HG02798 (cell line): ENCODE data around the gene MSH5.
"Not testable (repeated sequence)": the region's sequence is repeated elsewhere in the genome, so short reads cannot be mapped to it uniquely, and the experiment has no call there.

Experiments
- ATAC-seq: cut with Tn5 transposase; IDR thresholded peaks from one replicate; pipeline ENCODE4 v1.9.1; 2021; ENCODE audit warnings: mild to moderate bottlenecking; ENCODE audit not compliant: unreplicated experiment, poor library complexity

MSH5 gene

DNA sequence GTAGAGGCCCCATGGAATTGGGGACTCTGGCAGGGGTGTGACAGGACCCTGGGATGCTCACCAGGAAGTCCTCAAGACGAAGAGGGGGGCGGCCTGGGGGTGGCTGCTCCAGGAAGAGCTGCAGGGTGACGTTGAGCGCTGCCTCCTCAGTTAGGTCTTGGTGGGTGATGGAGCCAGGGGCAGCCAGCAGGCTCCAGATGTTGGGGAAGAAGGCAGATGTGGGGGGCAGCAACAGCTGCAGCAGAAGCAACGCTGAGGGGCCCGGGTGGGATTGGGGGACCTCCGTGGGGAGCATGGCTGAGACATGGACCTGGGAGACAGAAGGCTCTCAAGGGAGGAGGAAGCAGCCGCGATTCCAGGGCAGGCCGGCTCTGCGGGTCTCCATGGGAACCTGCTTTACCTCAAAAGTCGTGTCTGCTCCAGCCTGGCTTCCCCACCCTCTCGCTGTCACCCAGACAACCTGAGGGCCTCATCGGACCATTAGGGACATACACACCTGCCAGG is 36.7 kb downstream of the MSH5 start:
- ATAC-seq, result no peak

GRCh38 chr6:31776989-31777666 is 37.3 kb downstream of the MSH5 start, which contains the start of gene VWA7:
TSS of gene VWA7 (minus strand) at chr6:31777328. CDS start at chr6:31776779, 549 bp downstream.
- peak; percentile 76 for ATAC-seq

GRCh38 chr6:31777667-31778050 is 37.9 kb downstream of the MSH5 start:
- ATAC-seq, result no peak

- no peak for ATAC-seq
These were observed 38.4 kb downstream of the MSH5 start for GRCh38 chr6:31778193-31778592.

DNA sequence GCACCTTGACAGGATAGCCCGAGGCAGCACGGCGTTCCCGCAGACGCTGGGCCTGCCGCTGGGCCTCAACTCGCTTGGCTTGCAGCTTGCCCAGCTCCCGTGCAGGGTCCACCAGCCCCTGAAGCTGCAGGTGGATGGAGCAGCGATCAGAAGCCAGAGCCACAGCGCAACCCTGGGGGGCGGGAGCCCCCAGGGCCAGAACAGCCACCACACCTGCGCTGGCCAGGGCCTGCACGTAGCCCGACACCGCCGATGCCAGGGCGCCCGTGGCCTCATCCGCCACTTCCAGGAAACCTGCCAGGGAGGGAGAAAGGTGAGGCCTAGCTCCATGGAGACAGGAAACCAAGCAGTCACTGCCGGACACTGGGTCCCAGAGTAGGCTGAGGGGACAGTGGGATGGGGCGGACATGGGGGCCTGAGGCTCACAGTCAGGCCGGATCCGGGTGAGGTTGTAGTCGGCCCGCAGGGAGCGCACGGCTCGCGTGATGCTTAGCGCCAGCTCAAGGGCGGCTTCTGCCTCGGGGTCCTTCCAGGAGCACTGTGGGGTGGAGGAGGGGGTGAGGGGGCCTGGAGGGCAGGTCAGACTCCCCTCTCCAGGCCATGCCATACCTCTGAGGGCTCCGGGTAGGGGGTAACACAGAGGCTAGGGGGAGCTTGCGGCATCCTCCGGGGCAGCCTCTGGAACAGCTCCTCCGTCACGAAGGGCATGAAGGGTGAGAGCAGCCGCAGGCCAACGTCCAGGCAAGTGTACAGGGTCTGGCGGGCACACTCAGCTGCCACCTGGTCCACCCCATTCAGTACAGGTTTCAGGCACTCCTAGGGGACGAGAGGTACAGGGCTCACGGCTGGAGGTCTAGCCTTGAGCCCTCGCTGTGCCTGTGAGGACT is 39.4 kb downstream of the MSH5 start:
- ATAC-seq, result no peak

DNA sequence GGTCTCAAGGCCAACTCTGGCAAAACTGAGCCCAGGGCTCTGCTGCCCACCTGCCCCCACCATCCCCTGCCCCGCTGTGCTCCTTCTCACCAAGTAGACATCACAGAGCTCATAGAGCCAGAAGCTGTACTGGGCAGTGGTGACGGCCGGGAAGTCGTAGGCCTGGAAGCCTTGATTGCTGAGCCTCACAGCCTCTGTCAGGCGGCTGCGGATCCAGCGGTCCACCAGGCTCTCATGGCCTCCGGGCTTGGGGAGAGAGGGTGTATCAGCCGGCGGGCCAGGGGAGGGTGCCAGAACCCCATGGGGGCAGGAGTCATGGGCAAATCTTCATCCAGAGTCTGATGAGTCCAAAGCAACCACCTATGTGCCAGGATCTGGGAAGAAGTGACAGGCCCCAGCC is 40.1 kb downstream of the MSH5 start:
- no peak for ATAC-seq

GRCh38 chr6:31780507-31781243 is 40.9 kb downstream of the MSH5 start:
- no peak for ATAC-seq

- no peak for ATAC-seq
These were observed 41.7 kb downstream of the MSH5 start for GRCh38 chr6:31781244-31782125.

GRCh38 chr6:31782126-31782855 is 42.5 kb downstream of the MSH5 start:
- ATAC-seq, result no peak

DNA sequence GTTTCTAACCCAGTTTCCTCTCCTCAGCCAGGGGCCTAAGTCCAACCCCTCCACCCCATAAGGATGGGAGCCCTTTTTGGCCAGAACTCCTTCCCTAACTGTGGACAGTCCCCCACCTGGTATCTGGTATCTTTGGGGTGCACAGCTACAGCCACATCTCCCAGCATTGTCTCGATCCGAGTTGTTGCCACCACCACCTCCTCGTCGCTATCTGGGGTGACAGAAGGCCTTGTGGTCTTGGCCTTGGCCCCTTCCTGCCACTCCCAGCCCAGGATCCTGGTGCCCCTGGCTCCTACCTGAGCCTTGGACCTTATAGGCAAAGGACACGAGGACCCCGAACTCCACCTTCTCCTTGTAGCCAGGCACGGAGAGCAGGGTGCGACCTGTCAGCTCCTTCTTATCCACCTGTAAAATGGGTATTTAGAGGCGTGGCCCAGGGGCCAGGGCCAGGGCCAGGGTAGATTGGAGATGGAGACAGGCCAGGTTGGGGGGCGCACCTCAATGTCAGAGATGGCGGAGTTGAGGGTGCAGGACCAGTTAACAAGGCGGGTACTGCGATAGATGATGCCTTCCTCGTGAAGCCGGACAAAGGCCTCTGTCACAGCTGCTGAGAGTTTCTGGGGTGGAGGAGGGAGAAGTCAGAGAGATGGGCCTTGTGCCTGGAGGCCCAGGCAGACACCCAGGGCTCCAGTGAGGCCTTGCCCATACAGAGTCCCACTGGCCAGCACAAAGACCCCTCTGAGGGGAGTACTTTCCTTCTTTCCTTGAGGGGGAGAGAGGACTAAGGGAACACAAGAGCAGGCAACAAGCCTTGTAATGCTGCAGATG is 44.5 kb downstream of the MSH5 start:
- no peak for ATAC-seq

DNA sequence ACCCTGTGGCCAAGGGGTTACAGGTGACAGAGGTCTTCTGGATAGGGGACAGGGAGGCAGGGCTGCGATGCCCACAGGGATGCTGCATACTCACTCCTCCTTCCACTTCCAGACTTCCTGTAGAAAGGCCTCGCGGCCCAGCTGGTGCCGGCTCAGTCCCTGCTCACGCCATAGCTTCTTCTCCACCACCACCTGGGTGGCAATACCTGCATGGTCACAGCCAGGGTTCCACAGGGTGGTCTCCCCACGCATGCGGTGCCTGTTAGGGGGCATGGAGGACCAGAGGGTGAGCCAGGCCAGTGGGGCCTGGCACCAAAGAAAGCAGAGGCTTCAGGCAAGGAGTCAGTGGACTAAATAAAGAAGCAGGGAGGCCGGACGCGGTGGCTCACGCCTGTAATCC is 45.7 kb downstream of the MSH5 start:
- no peak for ATAC-seq

DNA sequence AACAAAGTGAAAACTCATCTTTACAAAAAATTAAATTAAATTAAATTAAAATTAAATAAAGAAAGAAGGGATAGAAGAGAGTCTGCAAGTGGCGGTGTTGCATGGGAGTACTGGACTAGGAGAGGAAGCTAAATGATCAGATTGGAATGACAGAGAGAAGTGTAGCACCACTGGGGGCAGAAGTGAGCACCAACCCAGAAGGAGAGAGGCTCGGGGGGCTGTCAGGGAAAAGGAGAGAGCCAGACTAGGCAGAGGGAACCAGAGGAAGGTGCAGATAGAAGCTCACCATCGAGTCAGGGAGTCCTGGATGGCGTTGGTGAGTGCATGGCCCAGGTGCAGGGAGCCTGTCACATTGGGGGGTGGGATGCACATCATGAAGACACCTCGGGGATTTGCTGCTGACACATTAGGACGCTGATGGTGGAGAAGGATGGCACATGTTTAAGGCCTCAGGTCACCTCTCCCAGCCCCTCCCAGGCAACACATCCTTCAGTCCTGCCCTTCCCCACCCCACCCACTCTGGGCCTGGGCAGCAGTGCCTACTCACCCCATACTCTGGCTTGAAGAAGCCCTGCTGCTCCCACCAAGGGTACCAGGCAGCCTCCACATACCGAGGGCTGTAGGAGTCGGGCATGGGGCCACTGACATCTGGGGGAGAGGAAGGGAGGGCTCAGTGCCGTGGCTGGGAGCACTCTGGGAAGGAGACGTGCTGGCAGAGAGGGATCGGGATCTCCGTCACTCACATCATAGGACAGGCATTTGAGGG is 51.7 kb downstream of the MSH5 start:
- no peak for ATAC-seq

DNA sequence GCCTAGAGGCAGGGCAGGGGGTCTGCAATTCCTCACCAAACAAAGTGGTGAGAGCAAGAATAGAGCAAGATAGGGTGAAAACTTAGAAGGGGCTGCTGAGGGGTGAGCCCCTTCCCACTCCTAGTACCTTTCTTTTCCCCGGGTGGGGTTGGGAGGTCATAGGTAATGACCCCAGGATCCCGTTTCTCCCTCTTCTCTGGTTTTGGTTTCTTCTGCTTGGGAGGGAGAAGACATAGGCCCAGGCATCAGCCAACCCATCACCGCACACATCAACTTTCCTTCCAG is 52.2 kb downstream of the MSH5 start:
- ATAC-seq, result no peak

- ATAC-seq, result no peak
These were observed 53.0 kb downstream of the MSH5 start for GRCh38 chr6:31792761-31793171.

GRCh38 chr6:31793927-31794245 is 54.1 kb downstream of the MSH5 start:
- not testable (repeated sequence) for ATAC-seq

- ATAC-seq, result no peak
These were observed 54.6 kb downstream of the MSH5 start for GRCh38 chr6:31794294-31794865.

DNA sequence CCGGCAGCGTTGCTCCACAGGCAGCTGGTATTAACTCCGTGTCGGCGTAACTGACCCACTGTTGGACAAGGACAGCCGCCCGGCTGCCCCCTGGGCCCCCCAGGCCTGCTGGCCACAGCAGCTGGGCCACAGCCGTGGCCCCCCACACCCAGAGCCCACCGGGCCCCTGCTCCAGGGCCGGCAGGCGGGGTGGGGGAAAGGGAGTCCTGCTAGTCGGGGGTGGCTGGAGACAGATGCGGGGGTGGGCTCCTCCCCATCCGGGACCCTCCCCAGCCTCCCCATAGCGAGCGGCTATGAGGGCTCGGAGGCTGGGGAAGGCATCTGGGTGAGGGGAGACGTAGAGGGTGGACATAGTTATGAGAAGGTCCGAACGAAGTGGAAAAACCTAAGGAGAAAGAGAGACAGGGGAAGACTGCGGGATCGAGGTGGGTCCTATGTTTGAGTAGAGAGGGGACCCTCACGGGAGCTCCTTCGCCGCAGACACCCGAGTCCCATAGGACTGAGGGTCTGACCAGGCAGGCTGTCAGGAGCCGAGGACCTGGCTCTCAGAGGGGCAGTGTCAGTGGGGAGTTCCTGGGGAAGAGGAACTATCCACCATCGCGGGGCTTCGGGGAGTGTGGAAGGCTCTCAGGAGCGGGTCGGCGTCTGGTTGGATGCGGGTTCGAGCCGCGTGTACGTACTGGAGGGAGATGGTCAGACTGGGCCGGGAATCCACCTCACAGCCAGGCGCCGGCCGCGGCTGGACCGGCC is 55.2 kb downstream of the MSH5 start:
- peak; percentile 3 for ATAC-seq
